LHCN-M2 (cell line): ENCODE data around the gene FAM3D. TPM values are rescaled to one million over a fixed set of nuclear protein-coding genes. Genes with fewer than 3 reads are reported as not detected.

Experiments used
- DNase-seq: peaks from one replicate; pipeline ENCODE4 v3.0.0-alpha.2; 2012; ENCODE audit warnings: low read depth
- total RNA-seq: library from RNA; depleted of rRNA; stranded (reverse); fragments of >200 nt; gene quantifications from 2 replicates; pipeline ENCODE4 v1.2.3, GENCODE V29; 2014

FAM3D gene
- total RNA-seq, 1 experiment from 2014 or later: not detected

DNA sequence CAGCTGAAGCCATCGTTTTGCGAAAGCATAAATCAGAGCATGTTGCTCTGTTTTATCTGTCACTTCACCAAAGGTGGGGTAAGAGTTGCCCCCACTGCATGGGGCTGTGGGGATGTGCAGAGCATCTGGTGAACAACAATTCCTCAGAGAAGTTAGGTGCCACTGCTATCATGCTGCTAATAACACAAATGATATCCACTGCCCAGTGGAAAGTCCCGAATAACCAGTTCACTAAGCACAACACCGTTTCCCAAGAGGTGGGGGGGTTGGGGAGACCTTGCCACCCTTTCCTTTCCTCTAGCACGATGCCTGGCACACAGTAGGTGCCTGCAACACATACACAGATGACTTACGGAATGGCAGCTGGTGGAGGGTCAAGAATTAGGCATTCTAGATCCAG, 38.6 kb downstream of the FAM3D start:
- no peak for DNase-seq

GRCh38 chr3:58627570-58627885, 39.0 kb downstream of the FAM3D start:
- no peak for DNase-seq

- no peak for DNase-seq
Observed at GRCh38 chr3:58626841-58627569, 39.6 kb downstream of the FAM3D start.

GRCh38 chr3:58625196-58625824, 41.3 kb downstream of the FAM3D start:
- no peak for DNase-seq

- no peak for DNase-seq
Observed at GRCh38 chr3:58624550-58624949, 42.0 kb downstream of the FAM3D start.

DNA sequence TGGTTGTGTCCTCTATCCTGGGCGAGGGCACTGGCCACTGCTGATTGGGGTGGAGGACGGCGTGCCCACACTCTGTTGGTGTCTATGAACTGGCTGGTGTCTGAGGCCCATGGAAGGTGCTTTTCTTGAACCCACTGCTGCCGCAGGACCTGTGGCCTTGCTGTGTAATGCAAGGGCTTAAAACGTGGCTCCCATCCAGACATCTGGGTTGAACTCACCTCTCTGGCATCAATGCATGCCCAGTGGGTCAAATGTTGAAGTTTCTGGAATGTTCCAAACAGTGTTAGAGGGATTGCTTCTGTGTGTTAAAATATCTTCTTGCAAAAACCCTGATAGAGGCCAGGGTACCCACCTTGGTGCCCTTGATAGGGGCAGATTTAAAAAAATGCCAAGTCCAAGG, 42.6 kb downstream of the FAM3D start:
- DNase-seq: no peak

- DNase-seq: no peak
Observed at GRCh38 chr3:58623478-58623877, 43.1 kb downstream of the FAM3D start.

DNA sequence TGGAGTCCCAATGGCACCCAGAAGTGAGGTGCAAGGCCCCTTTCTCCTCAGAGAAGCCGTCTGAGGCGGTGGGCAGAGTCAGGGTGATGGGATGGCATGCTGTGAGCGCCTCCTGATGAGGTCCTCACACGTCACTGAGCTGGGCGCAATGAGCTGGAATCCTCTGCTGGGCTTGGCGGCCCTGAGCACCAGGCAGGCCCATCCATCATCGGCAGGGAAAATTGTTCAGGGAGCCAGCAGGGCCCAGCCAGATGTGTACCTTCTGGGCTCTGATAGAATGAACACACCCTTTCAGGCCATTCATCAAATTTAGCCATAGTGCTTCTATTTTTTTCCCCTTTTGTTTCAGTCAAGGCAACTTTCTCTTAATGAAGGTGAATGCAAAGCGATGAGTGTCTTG, 43.7 kb downstream of the FAM3D start:
- no peak for DNase-seq

GRCh38 chr3:58622436-58622835, 44.1 kb downstream of the FAM3D start:
- no peak for DNase-seq

DNA sequence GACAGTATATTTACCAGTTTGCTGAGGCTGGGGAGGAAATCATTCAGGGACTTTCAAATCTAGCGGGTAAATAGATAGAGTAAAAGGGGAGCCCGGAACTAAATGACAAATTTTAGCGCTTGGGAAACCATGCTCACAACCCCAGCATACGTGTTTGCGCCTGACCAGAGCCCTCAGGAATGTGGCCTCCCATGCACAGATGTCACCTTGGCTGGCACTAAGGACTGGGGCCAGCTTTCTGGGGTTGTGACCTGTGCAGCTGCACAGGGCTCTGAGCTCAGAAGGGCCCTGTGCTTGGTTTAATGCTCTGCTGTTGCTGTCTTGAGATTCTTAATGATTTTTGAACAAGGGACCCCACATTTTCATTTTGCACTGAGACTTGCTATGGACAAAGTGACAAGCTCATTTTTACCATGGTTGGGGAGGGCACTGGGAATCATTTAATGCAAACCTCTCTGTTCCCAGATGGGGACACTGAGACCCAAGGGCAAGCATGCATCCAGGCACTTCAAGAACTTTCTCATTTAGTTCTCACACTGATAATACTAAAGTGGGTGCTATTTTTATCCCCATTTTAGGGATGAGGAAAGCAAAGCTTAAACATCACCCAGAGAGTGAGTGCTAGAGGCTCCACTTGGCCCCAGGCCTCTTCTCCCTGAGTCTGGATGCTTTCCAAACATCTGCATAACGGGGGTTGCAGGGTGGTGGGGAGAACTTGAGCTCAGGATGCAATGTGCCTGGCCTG, 45.3 kb downstream of the FAM3D start:
- DNase-seq: no peak

- no peak for DNase-seq
Observed at GRCh38 chr3:58620421-58620820, 46.2 kb downstream of the FAM3D start.

DNA sequence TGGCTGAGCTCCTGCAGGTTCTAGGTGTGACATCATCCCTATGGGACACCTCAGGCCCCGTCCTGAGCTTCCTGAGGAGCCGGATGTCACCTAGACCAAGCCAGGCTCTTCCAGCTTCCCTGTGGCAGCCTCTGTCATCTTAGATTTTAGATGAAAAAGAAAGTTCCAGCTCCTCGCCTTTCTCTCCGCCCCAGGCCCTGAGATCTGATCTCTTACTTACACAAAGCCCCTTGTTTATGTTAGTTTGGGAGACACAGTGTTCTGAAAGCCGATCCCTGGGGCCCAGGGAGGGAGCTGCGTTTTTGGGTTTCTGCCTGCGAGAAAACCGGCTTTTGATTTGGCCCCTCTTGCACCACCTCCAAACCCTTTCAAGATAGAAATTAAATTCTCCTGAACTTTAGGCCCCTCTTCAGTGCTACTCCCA, 49.2 kb downstream of the FAM3D start:
- DNase-seq: no peak

- no peak for DNase-seq
Observed at GRCh38 chr3:58613236-58614132, 53.1 kb downstream of the FAM3D start.

DNA sequence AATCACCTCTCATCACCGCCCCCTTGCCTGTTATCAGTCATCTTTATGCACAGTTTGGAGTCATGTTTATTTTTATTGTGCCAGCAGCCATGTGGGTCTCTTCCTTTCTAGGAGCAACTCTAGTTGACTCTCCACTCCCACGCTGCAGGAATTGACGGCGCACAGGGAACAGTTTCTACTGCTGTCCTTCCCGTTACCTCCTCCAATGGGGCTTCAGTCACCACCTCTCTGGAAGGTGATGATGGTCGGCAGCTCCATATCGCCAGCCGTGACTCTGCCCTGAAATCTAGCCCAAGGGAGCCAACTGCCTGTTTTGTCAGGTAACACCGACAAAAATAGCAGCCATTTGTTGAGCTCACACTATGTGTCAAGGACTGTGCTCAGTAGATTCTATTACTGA, 53.7 kb downstream of the FAM3D start:
- no peak for DNase-seq

GRCh38 chr3:58609990-58610389, 56.6 kb downstream of the FAM3D start:
- no peak for DNase-seq

DNA sequence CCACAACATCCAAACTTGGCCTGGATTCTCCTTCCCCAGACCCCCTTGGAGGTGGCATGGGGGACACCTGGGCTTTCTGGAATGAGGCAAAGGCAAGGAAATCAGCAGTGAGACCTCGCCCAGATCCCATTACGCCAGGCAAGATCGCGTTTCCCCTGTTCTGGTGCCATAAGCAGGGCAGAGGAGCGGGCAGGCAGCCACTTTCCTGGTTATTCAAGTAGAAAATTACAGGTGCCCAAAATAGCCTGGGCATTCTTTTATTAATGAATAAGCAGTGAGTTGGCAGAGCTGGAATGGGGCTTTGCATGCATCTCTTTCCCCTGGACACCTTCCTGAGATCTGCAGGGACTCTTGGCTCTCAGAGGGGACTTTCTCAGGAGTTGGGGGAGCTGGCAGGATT, 57.9 kb downstream of the FAM3D start:
- DNase-seq: no peak

DNA sequence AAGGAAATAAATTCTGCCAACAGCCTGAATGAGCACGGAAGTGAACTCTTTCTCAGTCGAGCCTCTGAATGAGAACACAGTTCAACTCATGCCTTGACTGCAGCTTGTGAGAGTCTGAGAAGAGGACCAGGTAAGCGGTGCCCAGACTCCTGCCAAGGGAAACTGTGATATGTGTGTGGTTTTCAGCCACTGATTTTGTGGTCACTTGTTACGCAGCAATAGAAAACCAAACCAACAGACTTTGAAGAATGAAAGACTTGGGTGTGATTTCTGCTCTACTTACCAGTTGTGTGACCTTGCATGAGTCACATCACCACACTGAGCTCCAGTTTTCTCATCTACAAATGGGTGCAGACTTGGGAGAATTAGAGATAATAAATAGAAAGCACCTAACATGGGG, 58.8 kb downstream of the FAM3D start:
- DNase-seq: no peak

GRCh38 chr3:58606693-58607092, 59.9 kb downstream of the FAM3D start:
- no peak for DNase-seq

DNA sequence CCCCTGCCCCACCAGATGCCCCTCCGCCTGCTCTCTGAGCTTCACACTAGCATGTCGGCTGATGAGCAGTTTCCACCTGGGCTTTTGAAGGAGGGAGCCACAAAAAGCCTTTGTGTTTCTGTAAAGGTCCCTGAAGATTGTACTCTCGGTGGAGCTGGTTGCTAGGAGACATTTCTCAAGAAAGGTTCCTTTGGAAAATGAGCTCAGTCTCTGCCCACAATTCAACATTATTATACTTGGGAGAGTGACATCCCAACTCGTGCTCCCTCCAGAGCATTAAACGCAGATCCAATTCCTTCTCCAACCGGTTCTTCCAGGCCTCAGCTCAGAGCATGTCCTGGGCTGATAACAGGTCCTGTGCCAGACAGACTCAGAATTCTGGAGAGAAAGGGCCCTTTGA, 62.5 kb downstream of the FAM3D start:
- no peak for DNase-seq

- no peak for DNase-seq
Observed at GRCh38 chr3:58603606-58604005, 63.0 kb downstream of the FAM3D start.

GRCh38 chr3:58597770-58598310, 68.7 kb downstream of the FAM3D start:
- DNase-seq: no peak
